Thoracic aorta (tissue), 2 donors: ENCODE data around the gene SLC5A10. TPM values are rescaled to one million over a fixed set of nuclear protein-coding genes. Genes with fewer than 3 reads are reported as not detected.

ENCODE experiments used
- ATAC-seq: fragments of 150-250 bp; one replicate; pipeline ENCODE4 v1.8.0; 2017; ENCODE audit warnings: low read depth; ENCODE audit not compliant: insufficient number of reproducible peaks, low FRiP score
- DNase-seq: peaks from one replicate; pipeline ENCODE4 v3.0.0-alpha.2; 2020; ENCODE audit warnings: low spot score
- H3K27ac ChIP-seq, 2 donors: fragments of 200-600 bp; sonication (generic); 1 replicate in 1 of 2; 2 replicates in 1 of 2; pipeline ENCODE4 v1.5.1; 2016; ENCODE audit warnings: mild to moderate bottlenecking in 2 of 2, moderate library complexity in 2 of 2
- H3K27me3 ChIP-seq: fragments of 200-600 bp; sonication (generic); replicated peaks from 2 replicates; pipeline ENCODE4 v1.6.0; 2016; ENCODE audit warnings: mild to moderate bottlenecking; ENCODE audit not compliant: insufficient read depth
- H3K36me3 ChIP-seq: fragments of 200-600 bp; sonication (generic); one replicate; pipeline ENCODE4 v1.5.1; 2016
- H3K4me1 ChIP-seq, 2 donors: fragments of 200-600 bp; sonication (generic); 1 replicate in 1 of 2; 2 replicates in 1 of 2; pipeline versions ENCODE4 v1.5.1 to v1.6.0; 2016; ENCODE audit warnings: low read depth in 2 of 2, mild to moderate bottlenecking in 1 of 2; ENCODE audit not compliant: control insufficient read depth in 1 of 2
- H3K4me3 ChIP-seq: fragments of 200-600 bp; sonication (generic); 2 replicates; pipeline ENCODE4 v1.5.1; 2016; ENCODE audit warnings: mild to moderate bottlenecking
- H3K9me3 ChIP-seq: fragments of 200-600 bp; sonication (generic); 2 replicates; pipeline ENCODE4 v1.5.1; 2016
- CTCF ChIP-seq: fragments of 200-600 bp; sonication (generic); IDR thresholded peaks from one replicate; pipeline ENCODE4 v1.5.1; 2019; ENCODE audit warnings: antibody characterized with exemption
- total RNA-seq, 2 donors: library from RNA; depleted of rRNA; stranded (reverse); fragments of >200 nt; gene quantifications; one replicate each; pipeline versions ENCODE4 v1.1.0 to v1.2.3, GENCODE V29; 2016

SLC5A10 gene
- total RNA-seq, 2 donors from 2014 or later, result not detected

GRCh38 chr17:18965530-18966236 is 13.7 kb downstream of the SLC5A10 start:
- H3K4me3 ChIP-seq, result no peak overlapping the region
- DNase-seq (no peak), ATAC-seq (no peak)
- H3K4me1 ChIP-seq, result peaks cover 2 to 11% of the 10 kb centered on the region in 2 donors
- TF ChIP-seq CTCF, result no peak
- H3K27me3 ChIP-seq, result no peaks in the 10 kb centered on the region
- no peak overlapping the region for H3K27ac ChIP-seq
- no peaks in the 10 kb centered on the region for H3K9me3 ChIP-seq
- no peaks in the 10 kb centered on the region for H3K36me3 ChIP-seq

- Histone ChIP-seq H3K4me3 (no peak overlapping the region), H3K9me3 (no peaks in the 10 kb centered on the region), H3K27ac (no peak overlapping the region), H3K36me3 (no peaks in the 10 kb centered on the region), H3K27me3 (no peaks in the 10 kb centered on the region), H3K4me1 (peaks cover 2 to 11% of the 10 kb centered on the region in 2 donors)
- DNase-seq (no peak), ATAC-seq (no peak)
- no peak for TF ChIP-seq CTCF
Observed at GRCh38 chr17:18966831-18967624, 15.1 kb downstream of the SLC5A10 start.

DNA sequence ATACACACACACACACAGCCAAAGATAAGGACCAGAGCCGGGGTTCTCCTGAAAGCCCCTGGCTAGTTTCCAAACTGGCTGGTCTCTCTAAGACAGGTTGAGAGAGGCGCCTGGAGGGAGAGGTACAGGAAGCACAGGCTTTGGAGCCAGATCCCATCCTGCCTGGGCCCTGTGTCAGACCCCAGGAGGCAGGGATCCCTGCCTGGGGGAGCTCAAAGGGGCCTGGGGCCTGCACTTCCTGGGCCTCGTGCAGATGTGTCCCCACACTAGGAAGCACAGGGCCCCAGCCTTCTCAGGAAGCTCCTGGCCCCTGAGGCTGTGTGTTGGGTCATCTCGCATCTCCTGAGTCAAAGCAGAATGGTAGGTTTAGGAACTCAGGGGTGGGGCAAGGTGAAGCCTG is 16.0 kb downstream of the SLC5A10 start:
- Histone ChIP-seq H3K4me3 (no peak overlapping the region), H3K4me1 (peaks cover 2 to 11% of the 10 kb centered on the region in 2 donors), H3K27ac (no peak overlapping the region), H3K9me3 (no peaks in the 10 kb centered on the region), H3K27me3 (no peaks in the 10 kb centered on the region), H3K36me3 (no peaks in the 10 kb centered on the region)
- DNase-seq (no peak), ATAC-seq (no peak)
- TF ChIP-seq CTCF, result no peak

DNA sequence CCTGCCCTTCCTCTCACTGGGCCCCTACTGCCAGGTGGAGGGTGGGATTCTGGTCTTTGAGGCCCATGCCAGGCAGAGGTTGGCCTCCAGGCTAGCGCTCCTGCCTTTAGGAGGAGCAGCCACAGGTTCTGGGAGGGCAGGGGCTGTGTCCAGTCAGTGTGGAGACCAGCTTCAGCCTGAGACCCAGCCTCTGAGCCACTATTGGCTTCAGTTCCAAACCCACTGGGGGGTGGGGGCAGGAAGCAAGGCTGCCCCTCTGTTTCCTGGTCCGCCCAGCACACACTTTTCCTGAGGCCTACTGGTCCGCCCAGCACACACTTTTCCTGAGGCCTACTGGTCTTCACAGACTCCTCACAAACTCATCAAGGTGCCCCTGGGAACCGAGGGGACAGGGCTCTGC is 16.4 kb downstream of the SLC5A10 start:
- H3K27me3 ChIP-seq, result no peaks in the 10 kb centered on the region
- H3K27ac ChIP-seq, result no peak overlapping the region
- H3K9me3 ChIP-seq, result no peaks in the 10 kb centered on the region
- H3K4me3 ChIP-seq, result no peak overlapping the region
- H3K4me1 ChIP-seq, result peaks cover 2 to 11% of the 10 kb centered on the region in 2 donors
- DNase-seq (no peak), ATAC-seq (no peak)
- TF ChIP-seq CTCF, result no peak
- H3K36me3 ChIP-seq, result no peaks in the 10 kb centered on the region
